B cell (primary cell): ENCODE data around the gene HYAL1. TPM values are rescaled to one million over a fixed set of nuclear protein-coding genes. Genes with fewer than 3 reads are reported as not detected.
"Not testable (repeated sequence)": the region's sequence is repeated elsewhere in the genome, so short reads cannot be mapped to it uniquely, and the experiment has no call there.

ENCODE experiments used
- ATAC-seq: fragments of 200-7000 bp; cut with Tn5 transposase; one replicate; pipeline ENCODE4 v1.10.0; 2021; ENCODE audit warnings: low read depth, mild to moderate bottlenecking, moderate number of reproducible peaks, moderate library complexity
- CTCF ChIA-PET: fragments of 350-600 bp; sonication (Branson Sonifier 250); formaldehyde crosslinking; loops from one replicate; lab custom pipeline; 2021; ENCODE audit warnings: antibody characterized with exemption, inconsistent platforms; lab: Charles Lee
- POLR2A ChIA-PET: fragments of 350-600 bp; sonication (Branson Sonifier 250); formaldehyde crosslinking; loops from one replicate; lab custom pipeline; 2021; ENCODE audit warnings: antibody characterized with exemption; lab: Charles Lee
- DNase-seq: peaks from one replicate; pipeline ENCODE4 v3.0.0; 2013
- H2AFZ ChIP-seq: 2 replicates; pipeline ENCODE4 v1.6.1; 2012; ENCODE audit warnings: mild to moderate bottlenecking, low read depth, low read length; ENCODE audit not compliant: insufficient read depth, poor library complexity, severe bottlenecking
- H3K27ac ChIP-seq, 2 donors: 1 replicate in 1 of 2; 2 replicates in 1 of 2; pipeline ENCODE4 v1.5.1; 2012 to 2013; ENCODE audit warnings: low read length in 2 of 2, mild to moderate bottlenecking in 2 of 2, moderate library complexity in 1 of 2
- H3K27me3 ChIP-seq, 4 experiments: fragments of 200-600 bp in 1 of 4; sonication (generic) in 1 of 4; replicated peaks in 1 of 4; 1 replicate in 2 of 4; 2 replicates in 2 of 4; pipeline versions ENCODE4 v1.6.1 to v1.7.0; 2013 to 2016; ENCODE audit warnings: low read length in 3 of 4, mild to moderate bottlenecking in 2 of 4, mixed read lengths in 1 of 4, moderate library complexity in 1 of 4; ENCODE audit not compliant: insufficient read depth in 4 of 4, control insufficient read depth in 3 of 4; ENCODE audit errors: control extremely low read depth in 1 of 4
- H3K36me3 ChIP-seq, 2 experiments: replicated peaks in 1 of 2; 1 replicate in 1 of 2; 2 replicates in 1 of 2; pipeline versions ENCODE4 v1.6.1 to v1.7.1; 2013; ENCODE audit warnings: low read length in 1 of 2; ENCODE audit not compliant: insufficient read depth in 2 of 2, control insufficient read depth in 1 of 2; ENCODE audit errors: control extremely low read depth in 1 of 2, extremely low read depth in 1 of 2
- H3K4me1 ChIP-seq, 2 donors: fragments of 200-600 bp in 1 of 2; sonication (generic) in 1 of 2; 1 replicate in 1 of 2; 2 replicates in 1 of 2; pipeline versions ENCODE4 v1.5.1 to v1.6.1; 2013 to 2017; ENCODE audit warnings: low read length in 2 of 2; ENCODE audit not compliant: control insufficient read depth in 2 of 2, insufficient read depth in 2 of 2
- H3K4me2 ChIP-seq: replicated peaks from 2 replicates; pipeline ENCODE3; 2012; ENCODE audit warnings: mild to moderate bottlenecking, low read depth, low read length; ENCODE audit not compliant: poor library complexity, severe bottlenecking
- H3K4me3 ChIP-seq, 5 experiments: fragments of 200-600 bp in 1 of 5; sonication (generic) in 1 of 5; 1 replicate in 3 of 5; 2 replicates in 2 of 5; pipeline versions ENCODE4 v1.5.1 to v1.7.0; 2011 to 2016; ENCODE audit warnings: low read length in 4 of 5, mild to moderate bottlenecking in 4 of 5, low read depth in 2 of 5, control low read depth in 1 of 5, moderate library complexity in 1 of 5; ENCODE audit not compliant: insufficient read depth in 1 of 5; ENCODE audit errors: control extremely low read depth in 1 of 5, extremely low read depth in 1 of 5
- H3K79me2 ChIP-seq: fragments of 200-600 bp; sonication (generic); one replicate; pipeline ENCODE4 v1.6.0; 2016; ENCODE audit warnings: low read length; ENCODE audit not compliant: control insufficient read depth, insufficient read depth
- H3K9ac ChIP-seq: fragments of 200-600 bp; sonication (generic); 2 replicates; pipeline ENCODE4 v1.6.1; 2017; ENCODE audit warnings: mild to moderate bottlenecking, low read length, moderate library complexity
- H3K9me3 ChIP-seq, 3 donors: one replicate each; pipeline versions ENCODE4 v1.6.1 to v1.7.1; 2013; ENCODE audit warnings: low read length in 2 of 3; ENCODE audit not compliant: control insufficient read depth in 2 of 3, insufficient read depth in 1 of 3; ENCODE audit errors: control extremely low read depth in 1 of 3
- H4K20me1 ChIP-seq: 2 replicates; pipeline ENCODE4 v1.6.0; 2012; ENCODE audit warnings: mild to moderate bottlenecking, low read length; ENCODE audit not compliant: insufficient read depth, control insufficient read depth, poor library complexity, severe bottlenecking
- H3K27ac Mint-ChIP-seq: one replicate; pipeline ENCODE4 v1.8.0; 2021; ENCODE audit warnings: mixed read lengths
- H3K27me3 Mint-ChIP-seq: one replicate; pipeline ENCODE4 v1.8.0; 2021; ENCODE audit warnings: mixed read lengths
- H3K4me1 Mint-ChIP-seq: one replicate; pipeline ENCODE4 v1.8.0; 2021; ENCODE audit warnings: mixed read lengths
- H3K4me3 Mint-ChIP-seq: one replicate; pipeline ENCODE4 v1.8.0; 2021; ENCODE audit warnings: mixed read lengths
- H3K9me3 Mint-ChIP-seq: one replicate; pipeline ENCODE4 v1.8.0; 2022; ENCODE audit warnings: mixed read lengths; ENCODE audit not compliant: insufficient read depth
- EZH2 ChIP-seq: IDR thresholded peaks from 2 replicates; pipeline ENCODE4 v1.6.1; 2012; ENCODE audit warnings: borderline replicate concordance, low read depth, mild to moderate bottlenecking, moderate library complexity, low read length; ENCODE audit not compliant: insufficient read depth, poor library complexity, severe bottlenecking
- WGBS: methylation state at CpG from one replicate; pipeline ENCODE4 v1.1.5; 2013; ENCODE audit warnings: missing lambda C conversion rate; ENCODE audit not compliant: insufficient coverage; 5-methylcytosine and 5-hydroxymethylcytosine counted together
- intact Hi-C: fragments of 100-400 bp; cut with micrococcal nuclease; formaldehyde crosslinking; loops from one replicate; pipeline ENCODE4 v1.10.0; 2022
- polyA plus RNA-seq: library from polyadenylated mRNA; depleted of rRNA; stranded (reverse); fragments of >200 nt; gene quantifications from 2 replicates; pipeline ENCODE4 v1.2.3, GENCODE V29; 2012
- total RNA-seq, 2 donors: library from RNA; stranded (reverse); fragments of 120-200 nt in 1 of 2; gene quantifications; 1 replicate in 1 of 2; 2 replicates in 1 of 2; pipeline versions ENCODE4 v1.2.3 to v1.2.4, GENCODE V29; 2013 to 2022
- TF ChIP-seq, protein P1 (sequence below): fragments of 200-600 bp; IDR thresholded peaks from one replicate; pipeline ENCODE4 v1.8.0; 2022; ENCODE audit warnings: antibody characterized with exemption, mild to moderate bottlenecking

Gene HYAL1
- total and polyA plus RNA-seq, 2 donors (not counting 1 experiment from before 2014, with no cell fraction given): 0.12 to 0.30 TPM

DNA sequence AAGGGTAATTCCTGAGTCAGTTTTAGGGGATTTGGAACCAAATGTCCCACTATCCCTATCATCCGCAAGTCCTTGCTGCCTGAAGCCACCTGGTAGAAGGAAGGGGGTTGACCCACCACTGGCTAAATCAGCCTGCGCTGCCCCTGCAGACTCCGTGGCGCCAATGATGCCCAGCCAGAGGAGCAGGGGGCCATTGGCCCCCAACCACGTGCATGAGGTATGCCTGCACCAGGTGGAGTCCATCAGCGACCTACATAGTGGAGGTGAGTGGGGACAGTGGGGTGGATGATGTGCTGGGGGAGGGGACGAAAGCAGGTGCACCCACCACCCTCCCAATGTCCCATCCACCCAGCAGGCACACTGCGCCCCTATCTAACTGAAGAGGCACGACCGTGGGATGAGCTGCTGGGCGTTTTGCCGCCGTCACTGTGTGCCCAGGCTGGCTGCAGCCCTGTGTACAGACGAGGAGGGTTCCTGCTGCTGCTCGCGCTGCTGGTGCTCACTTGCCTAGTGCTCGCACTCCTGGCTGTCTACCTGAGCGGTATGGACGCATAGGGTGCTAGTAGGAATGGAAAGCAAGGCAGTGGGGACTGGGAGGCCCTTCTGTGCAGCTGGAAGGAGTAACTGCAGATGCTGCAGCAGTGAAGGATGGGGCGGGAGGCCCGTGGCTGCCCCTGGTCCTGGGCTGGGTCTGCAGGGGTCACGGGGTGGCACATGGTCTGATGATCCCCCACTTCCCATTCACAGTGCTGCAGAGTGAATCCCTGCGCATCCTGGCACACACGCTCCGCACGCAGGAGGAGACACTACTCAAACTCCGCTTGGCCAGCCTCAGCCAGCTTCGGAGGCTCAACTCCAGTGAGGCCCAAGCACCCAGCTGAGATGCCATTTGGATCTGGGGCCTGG, 16.8 kb downstream of the HYAL1 start:
- Histone ChIP-seq H3K4me2 (no peak overlapping the region), H3K36me3 (peaks cover 0 to 29% of the 10 kb centered on the region in 2 experiments), H2AFZ (no peak overlapping the region), H3K27me3 (no peaks in the 10 kb centered on the region), H3K4me3 (no peak overlapping the region), H3K4me1 (peaks cover 5 to 6% of the 10 kb centered on the region in 2 donors), H3K79me2 (peaks cover 11% of the 10 kb centered on the region), H3K27ac (no peak overlapping the region), H4K20me1 (no peaks in the 10 kb centered on the region), H3K9ac (no peak overlapping the region), H3K9me3 (no peaks in the 10 kb centered on the region)
- DNase-seq (no peak), ATAC-seq (no peak)
- Mint-ChIP-seq H3K4me3 (no peak overlapping the region), H3K27me3 (no peaks in the 10 kb centered on the region), H3K4me1 (peaks cover 5% of the 10 kb centered on the region), H3K9me3 (no peaks in the 10 kb centered on the region), H3K27ac (no peak overlapping the region)
- ChIA-PET CTCF (interaction anchor here (1.7 kb wide), 1 partner anchor 27 kb away, joined by 4 read pairs; no protein-coding TSS in a partner anchor), POLR2A (no interaction called here)
- no peak for TF ChIP-seq EZH2
- TF ChIP-seq, protein P1, sequence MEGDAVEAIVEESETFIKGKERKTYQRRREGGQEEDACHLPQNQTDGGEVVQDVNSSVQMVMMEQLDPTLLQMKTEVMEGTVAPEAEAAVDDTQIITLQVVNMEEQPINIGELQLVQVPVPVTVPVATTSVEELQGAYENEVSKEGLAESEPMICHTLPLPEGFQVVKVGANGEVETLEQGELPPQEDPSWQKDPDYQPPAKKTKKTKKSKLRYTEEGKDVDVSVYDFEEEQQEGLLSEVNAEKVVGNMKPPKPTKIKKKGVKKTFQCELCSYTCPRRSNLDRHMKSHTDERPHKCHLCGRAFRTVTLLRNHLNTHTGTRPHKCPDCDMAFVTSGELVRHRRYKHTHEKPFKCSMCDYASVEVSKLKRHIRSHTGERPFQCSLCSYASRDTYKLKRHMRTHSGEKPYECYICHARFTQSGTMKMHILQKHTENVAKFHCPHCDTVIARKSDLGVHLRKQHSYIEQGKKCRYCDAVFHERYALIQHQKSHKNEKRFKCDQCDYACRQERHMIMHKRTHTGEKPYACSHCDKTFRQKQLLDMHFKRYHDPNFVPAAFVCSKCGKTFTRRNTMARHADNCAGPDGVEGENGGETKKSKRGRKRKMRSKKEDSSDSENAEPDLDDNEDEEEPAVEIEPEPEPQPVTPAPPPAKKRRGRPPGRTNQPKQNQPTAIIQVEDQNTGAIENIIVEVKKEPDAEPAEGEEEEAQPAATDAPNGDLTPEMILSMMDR: no peak
- intact Hi-C loops: no loop called here
- 98% methylated on average over 24 of the region's 28 CpGs for WGBS

DNA sequence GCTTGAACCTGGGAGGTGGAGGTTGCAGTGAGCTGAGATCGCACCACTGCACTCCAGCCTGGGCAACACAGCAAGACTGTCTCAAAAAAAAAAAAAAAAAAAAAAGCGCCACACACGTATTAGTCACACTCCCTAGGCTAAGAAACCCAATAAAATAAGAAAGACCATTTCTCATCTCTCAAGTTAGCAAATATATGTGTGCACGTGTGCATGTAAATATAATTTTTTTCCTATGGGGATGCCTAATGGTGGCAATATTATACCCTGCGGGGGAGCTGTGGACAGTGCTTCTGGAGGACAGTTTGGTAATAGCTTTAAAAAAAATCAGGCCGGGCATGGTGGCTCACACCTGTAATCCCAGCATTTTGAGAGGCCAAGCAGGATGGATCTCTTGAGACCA, 19.3 kb downstream of the HYAL1 start:
- CTCF ChIA-PET, H3K79me2 ChIP-seq, H3K4me3 Mint-ChIP-seq, ATAC-seq, H3K4me2 ChIP-seq, H3K4me3 ChIP-seq, H3K27ac Mint-ChIP-seq, H4K20me1 ChIP-seq, H2AFZ ChIP-seq, H3K9me3 ChIP-seq, H3K4me1 Mint-ChIP-seq, H3K4me1 ChIP-seq, H3K27ac ChIP-seq, H3K9ac ChIP-seq, H3K9me3 Mint-ChIP-seq, H3K27me3 ChIP-seq, intact Hi-C loops, DNase-seq, H3K27me3 Mint-ChIP-seq: not testable (repeated sequence)
- POLR2A ChIA-PET: interaction anchor here (0.7 kb wide), 1 partner anchor 1189 kb away, joined by 5 read pairs; no protein-coding TSS in a partner anchor
- peaks cover 0 to 16% of the 10 kb centered on the region in 2 experiments for H3K36me3 ChIP-seq
- WGBS: 100% methylated on average over 2 of the region's 6 CpGs
